ENCODE data around the gene DCLK2.

The DCLK2 gene

GRCh38 chr4:150080337-150080736, 2.1 kb downstream of the DCLK2 start:
- TF ChIP-seq MYC (IDR thresholded peaks at IDR 0.05; ENCODE audit: low read depth, low read length): no peak
- TF ChIP-seq POLR2A (IDR thresholded peaks at IDR 0.05; ENCODE audit: extremely low read depth, insufficient read length): no peak
- TF ChIP-seq MAX (IDR thresholded peaks at IDR 0.05; ENCODE audit: low read depth, low read length): no peak
- no peak for TF ChIP-seq CTCF (IDR thresholded peaks at IDR 0.05; ENCODE audit: low read depth, low read length)
- DNase-seq (ENCODE audit: low read depth): no peak
- H3K4me3 ChIP-seq (ENCODE audit: low read depth, low read length): no peak overlapping the region

- H3K4me3 ChIP-seq (ENCODE audit: low read depth, low read length): no peak overlapping the region
- no peak for DNase-seq (ENCODE audit: low read depth)
- TF ChIP-seq POLR2A (IDR thresholded peaks at IDR 0.05; ENCODE audit: extremely low read depth, insufficient read length) (no peak), MAX (IDR thresholded peaks at IDR 0.05; ENCODE audit: low read depth, low read length) (no peak), CTCF (IDR thresholded peaks at IDR 0.05; ENCODE audit: low read depth, low read length) (no peak), MYC (IDR thresholded peaks at IDR 0.05; ENCODE audit: low read depth, low read length) (no peak)
Measured at GRCh38 chr4:150080875-150081274, 2.6 kb downstream of the DCLK2 start.

GRCh38 chr4:150082241-150082640, 4.0 kb downstream of the DCLK2 start:
- no peak overlapping the region for H3K4me3 ChIP-seq (ENCODE audit: low read depth, low read length)
- DNase-seq (ENCODE audit: low read depth): no peak
- TF ChIP-seq CTCF (IDR thresholded peaks at IDR 0.05; ENCODE audit: low read depth, low read length): no peak
- no peak for TF ChIP-seq MAX (IDR thresholded peaks at IDR 0.05; ENCODE audit: low read depth, low read length)
- TF ChIP-seq POLR2A (IDR thresholded peaks at IDR 0.05; ENCODE audit: extremely low read depth, insufficient read length): no peak
- TF ChIP-seq MYC (IDR thresholded peaks at IDR 0.05; ENCODE audit: low read depth, low read length): no peak

- no peak for DNase-seq (ENCODE audit: low read depth)
- no peak overlapping the region for H3K4me3 ChIP-seq (ENCODE audit: low read depth, low read length)
- no peak for TF ChIP-seq MYC (IDR thresholded peaks at IDR 0.05; ENCODE audit: low read depth, low read length)
- no peak for TF ChIP-seq POLR2A (IDR thresholded peaks at IDR 0.05; ENCODE audit: extremely low read depth, insufficient read length)
- no peak for TF ChIP-seq CTCF (IDR thresholded peaks at IDR 0.05; ENCODE audit: low read depth, low read length)
- TF ChIP-seq MAX (IDR thresholded peaks at IDR 0.05; ENCODE audit: low read depth, low read length): no peak
Measured at GRCh38 chr4:150087006-150087405, 8.8 kb downstream of the DCLK2 start.

GRCh38 chr4:150089732-150090131, 11.5 kb downstream of the DCLK2 start:
- H3K4me3 ChIP-seq (ENCODE audit: low read depth, low read length): no peak overlapping the region
- DNase-seq (ENCODE audit: low read depth): no peak
- no peak for TF ChIP-seq MAX (IDR thresholded peaks at IDR 0.05; ENCODE audit: low read depth, low read length)
- no peak for TF ChIP-seq POLR2A (IDR thresholded peaks at IDR 0.05; ENCODE audit: extremely low read depth, insufficient read length)
- no peak for TF ChIP-seq MYC (IDR thresholded peaks at IDR 0.05; ENCODE audit: low read depth, low read length)
- TF ChIP-seq CTCF (IDR thresholded peaks at IDR 0.05; ENCODE audit: low read depth, low read length): no peak

- no peak for DNase-seq (ENCODE audit: low read depth)
- no peak overlapping the region for H3K4me3 ChIP-seq (ENCODE audit: low read depth, low read length)
- TF ChIP-seq MAX (IDR thresholded peaks at IDR 0.05; ENCODE audit: low read depth, low read length): no peak
- TF ChIP-seq CTCF (IDR thresholded peaks at IDR 0.05; ENCODE audit: low read depth, low read length): no peak
- no peak for TF ChIP-seq MYC (IDR thresholded peaks at IDR 0.05; ENCODE audit: low read depth, low read length)
- no peak for TF ChIP-seq POLR2A (IDR thresholded peaks at IDR 0.05; ENCODE audit: extremely low read depth, insufficient read length)
Measured at GRCh38 chr4:150090836-150091235, 12.6 kb downstream of the DCLK2 start.
